Measurements from ENCODE around the gene EFCAB6. TPM values are rescaled to one million over a fixed set of nuclear protein-coding genes. Genes with fewer than 3 reads are reported as not detected.

EFCAB6 gene
- total and polyA plus RNA-seq, 2 donors (not counting 1 experiment from before 2014, with no cell fraction given): 0.07 to 0.10 TPM

Small RNA genes within 50 kb of the gene (small RNA-seq; reads per million reads assigned to genes)
- not detected for gene HMGN2P9 (ENCODE audit: insufficient read length, low read depth, low replicate concordance)

Other genes with a start within 250 kb of the EFCAB6 start
- not detected in 2 replicates for gene SULT4A1, start 50.2 kb upstream of the EFCAB6 start, total RNA-seq
- not detected in 2 replicates for gene SULT4A1, start 50.2 kb upstream of the EFCAB6 start, polyA plus RNA-seq
- not detected in 2 replicates for gene PNPLA5, start 79.7 kb upstream of the EFCAB6 start, total RNA-seq
- gene PNPLA5, start 79.7 kb upstream of the EFCAB6 start, polyA plus RNA-seq: not detected in 2 replicates
- 0.10 TPM in 1 of 2 replicates, not detected in the other for gene PNPLA3, start 111.5 kb upstream of the EFCAB6 start, total RNA-seq
- gene PNPLA3, start 111.5 kb upstream of the EFCAB6 start, polyA plus RNA-seq: 0.15 TPM in 1 of 2 replicates, not detected in the other
- gene SAMM50, start 143.1 kb upstream of the EFCAB6 start, total RNA-seq: 43.2 and 47.3 TPM in 2 replicates
- 18.8 and 21.5 TPM in 2 replicates for gene SAMM50, start 143.1 kb upstream of the EFCAB6 start, polyA plus RNA-seq
- 49.4 and 49.8 TPM in 2 replicates for gene PARVB, start 212.0 kb upstream of the EFCAB6 start, total RNA-seq
- gene PARVB, start 212.0 kb upstream of the EFCAB6 start, polyA plus RNA-seq: 33.0 and 48.0 TPM in 2 replicates